IMR-90 (cell line): Measurements from ENCODE around the gene TRPC4AP. TPM values are rescaled to one million over a fixed set of nuclear protein-coding genes. Genes with fewer than 3 reads are reported as not detected.
A peak's percentile ranks its signal among the peaks of the same experiment; 100 is the strongest.

ENCODE experiments used
- ATAC-seq: fragments of 200-7000 bp; cut with Tn5 transposase; 2 replicates; pipeline ENCODE4 v1.9.1; 2020; ENCODE audit warnings: low read depth, mild to moderate bottlenecking, moderate library complexity
- BruUV-seq: library from RNA; stranded (reverse); fragments of 400-500 nt; replicated peaks from 2 replicates; lab custom pipeline; 2021; lab: Mats Ljungman, UMichigan
- CTCF ChIA-PET: fragments of 300-600 bp; formaldehyde crosslinking; extraction: SDS; loops from one replicate; lab custom pipeline; 2021; ENCODE audit warnings: antibody characterized with exemption; lab: Yijun Ruan, JAX
- POLR2A ChIA-PET: fragments of 300-600 bp; sonication (Branson Sonifier 250); formaldehyde crosslinking; loops from one replicate; lab custom pipeline; 2022; ENCODE audit warnings: antibody characterized with exemption; ENCODE audit not compliant: unreplicated experiment; lab: Charles Lee
- DNase-seq: peaks from one replicate; pipeline ENCODE4 v3.0.0; 2013
- H2AFZ ChIP-seq: replicated peaks from 2 replicates; pipeline ENCODE3; 2013; ENCODE audit warnings: low read length, mild to moderate bottlenecking; ENCODE audit not compliant: poor library complexity
- H2AK5ac ChIP-seq: 2 replicates; pipeline ENCODE4 v1.6.1; 2013; ENCODE audit warnings: low read depth, low read length, inconsistent platforms
- H2AK9ac ChIP-seq: replicated peaks from 2 replicates; pipeline ENCODE3; 2013; ENCODE audit warnings: mild to moderate bottlenecking, low read depth, low read length, moderate library complexity; ENCODE audit not compliant: poor library complexity
- H2BK120ac ChIP-seq: 2 replicates; pipeline ENCODE4 v1.6.1; 2013; ENCODE audit warnings: low read depth, low read length, inconsistent platforms
- H2BK15ac ChIP-seq: 3 replicates; pipeline ENCODE4 v1.6.1; 2013; ENCODE audit warnings: low read depth, low read length, inconsistent platforms
- H2BK20ac ChIP-seq: 2 replicates; pipeline ENCODE4 v1.6.1; 2013; ENCODE audit warnings: low read depth, mild to moderate bottlenecking, inconsistent platforms, low read length, moderate library complexity
- H2BK5ac ChIP-seq: 2 replicates; pipeline ENCODE4 v1.6.1; 2013; ENCODE audit warnings: mild to moderate bottlenecking, low read depth, low read length, inconsistent platforms; ENCODE audit not compliant: poor library complexity, severe bottlenecking
- H3K14ac ChIP-seq: replicated peaks from 2 replicates; pipeline ENCODE4 v1.6.1; 2013; ENCODE audit warnings: low read depth, low read length, inconsistent platforms
- H3K18ac ChIP-seq: 2 replicates; pipeline ENCODE4 v1.6.1; 2013; ENCODE audit warnings: low read depth, low read length, control low read depth
- H3K23ac ChIP-seq: 2 replicates; pipeline ENCODE4 v1.6.1; 2013; ENCODE audit warnings: low read depth, low read length, inconsistent platforms
- H3K27ac ChIP-seq: 2 replicates; pipeline ENCODE4 v1.5.1; 2013; ENCODE audit warnings: mild to moderate bottlenecking, control low read depth, low read length; ENCODE audit not compliant: insufficient read depth
- H3K27me3 ChIP-seq: 2 replicates; pipeline ENCODE4 v1.6.1; 2013; ENCODE audit warnings: low read length; ENCODE audit not compliant: control insufficient read depth, insufficient read depth
- H3K36me3 ChIP-seq: 2 replicates; pipeline ENCODE4 v1.6.1; 2013; ENCODE audit warnings: low read length, mixed read lengths; ENCODE audit not compliant: control insufficient read depth, insufficient read depth
- H3K4ac ChIP-seq: 2 replicates; pipeline ENCODE4 v1.6.1; 2013; ENCODE audit warnings: low read depth, low read length, inconsistent platforms
- H3K4me1 ChIP-seq: 2 replicates; pipeline ENCODE4 v1.6.1; 2013; ENCODE audit warnings: low read length, mixed read lengths; ENCODE audit not compliant: control insufficient read depth, insufficient read depth
- H3K4me2 ChIP-seq: 2 replicates; pipeline ENCODE4 v1.6.1; 2013; ENCODE audit warnings: low read depth, mild to moderate bottlenecking, control low read depth, low read length, moderate library complexity
- H3K4me3 ChIP-seq: 2 replicates; pipeline ENCODE4 v1.5.1; 2013; ENCODE audit warnings: low read depth, mild to moderate bottlenecking, control low read depth, low read length, moderate library complexity; ENCODE audit not compliant: insufficient read depth
- H3K56ac ChIP-seq: 2 replicates; pipeline ENCODE4 v1.6.1; 2013; ENCODE audit warnings: low read length, inconsistent platforms; ENCODE audit not compliant: insufficient read depth; ENCODE audit errors: extremely low read depth
- H3K79me1 ChIP-seq, 2 experiments: 2 replicates each; pipeline ENCODE4 v1.6.1; 2013; ENCODE audit warnings: low read length in 2 of 2, inconsistent platforms in 1 of 2, low read depth in 1 of 2
- H3K9ac ChIP-seq: 2 replicates; pipeline ENCODE4 v1.6.1; 2013; ENCODE audit warnings: low read depth, low read length, control low read depth
- H3K9me1 ChIP-seq: 2 replicates; pipeline ENCODE4 v1.6.1; 2013; ENCODE audit warnings: low read length, inconsistent platforms; ENCODE audit not compliant: insufficient read depth
- H3K9me3 ChIP-seq: 2 replicates; pipeline ENCODE4 v1.6.1; 2013; ENCODE audit warnings: low read length; ENCODE audit not compliant: control insufficient read depth, insufficient read depth
- H4K20me1 ChIP-seq: 2 replicates; pipeline ENCODE4 v1.6.1; 2013; ENCODE audit warnings: low read length, inconsistent platforms; ENCODE audit not compliant: insufficient read depth
- H4K5ac ChIP-seq: 2 replicates; pipeline ENCODE4 v1.6.1; 2013; ENCODE audit warnings: mild to moderate bottlenecking, low read depth, low read length, control low read depth
- H4K8ac ChIP-seq, 2 experiments: 2 replicates each; pipeline ENCODE4 v1.6.1; 2013; ENCODE audit warnings: low read depth in 2 of 2, low read length in 2 of 2, control low read depth in 1 of 2, inconsistent platforms in 1 of 2
- H4K91ac ChIP-seq: 2 replicates; pipeline ENCODE4 v1.6.1; 2013; ENCODE audit warnings: low read depth, low read length, inconsistent platforms; ENCODE audit not compliant: insufficient read depth
- BHLHE40 ChIP-seq: fragments of 150-350 bp; IDR thresholded peaks from 2 replicates; pipeline ENCODE4 v1.6.1; 2016; ENCODE audit warnings: mild to moderate bottlenecking, low read depth, low read length
- CEBPB ChIP-seq: IDR thresholded peaks from 2 replicates; pipeline ENCODE4 v1.6.1; 2012; ENCODE audit warnings: low read depth, low read length, improper control_type of control experiment
- CHD1 ChIP-seq: IDR thresholded peaks from 2 replicates; pipeline ENCODE4 v1.6.1; 2012; ENCODE audit warnings: low read depth, low read length, improper control_type of control experiment
- CTCF ChIP-seq: conservative IDR thresholded peaks from 2 replicates; pipeline ENCODE4 v1.5.1; 2012; ENCODE audit warnings: mild to moderate bottlenecking, low read depth, low read length, improper control_type of control experiment
- ELK1 ChIP-seq: fragments of 150-350 bp; IDR thresholded peaks from 2 replicates; pipeline ENCODE4 v1.6.1; 2016; ENCODE audit warnings: low read depth, mild to moderate bottlenecking, low read length, moderate library complexity, borderline replicate concordance
- FOS ChIP-seq: fragments of 150-350 bp; IDR thresholded peaks from 2 replicates; pipeline ENCODE4 v1.6.1; 2016; ENCODE audit warnings: low read depth, low read length
- MAFK ChIP-seq: IDR thresholded peaks from 2 replicates; pipeline ENCODE4 v1.6.1; 2012; ENCODE audit warnings: low read depth, low read length, improper control_type of control experiment
- MAZ ChIP-seq: IDR thresholded peaks from 2 replicates; pipeline ENCODE4 v1.6.1; 2012; ENCODE audit warnings: low read depth, mild to moderate bottlenecking, low read length, improper control_type of control experiment, moderate library complexity, borderline replicate concordance
- MXI1 ChIP-seq: IDR thresholded peaks from 2 replicates; pipeline ENCODE4 v1.6.1; 2012; ENCODE audit warnings: low read depth, mild to moderate bottlenecking, low read length, moderate library complexity, borderline replicate concordance
- NFE2L2 ChIP-seq: fragments of 150-350 bp; IDR thresholded peaks from 2 replicates; pipeline ENCODE4 v1.6.1; 2016; ENCODE audit warnings: low read depth, mild to moderate bottlenecking, low read length
- POLR2A ChIP-seq: IDR thresholded peaks from 2 replicates; pipeline ENCODE4 v1.6.1; 2012; ENCODE audit warnings: mild to moderate bottlenecking, low read depth, low read length
- RAD21 ChIP-seq: IDR thresholded peaks from 2 replicates; pipeline ENCODE4 v1.6.1; 2012; ENCODE audit warnings: low read length, improper control_type of control experiment
- RCOR1 ChIP-seq: IDR thresholded peaks from 2 replicates; pipeline ENCODE4 v1.6.1; 2012; ENCODE audit warnings: mild to moderate bottlenecking, low read length, improper control_type of control experiment; ENCODE audit not compliant: insufficient replicate concordance
- RFX5 ChIP-seq: IDR thresholded peaks from 2 replicates; pipeline ENCODE4 v1.8.0; 2012; ENCODE audit warnings: low read depth, mild to moderate bottlenecking, low read length, moderate library complexity
- SMC3 ChIP-seq: fragments of 150-350 bp; IDR thresholded peaks from 2 replicates; pipeline ENCODE4 v1.6.1; 2016; ENCODE audit warnings: low read depth, mild to moderate bottlenecking, antibody characterized with exemption, low read length, moderate library complexity
- USF2 ChIP-seq: fragments of 150-350 bp; IDR thresholded peaks from 2 replicates; pipeline ENCODE4 v1.6.1; 2017; ENCODE audit warnings: mild to moderate bottlenecking, antibody characterized with exemption, low read length, low read depth
- WGBS, 2 experiments: methylation state at CpG; one replicate each; pipeline versions ENCODE4 v1.1.5 to v1.1.7; 2013; ENCODE audit warnings: missing lambda C conversion rate in 2 of 2; ENCODE audit not compliant: insufficient read length in 1 of 2; ENCODE audit errors: extremely low coverage in 2 of 2; 5-methylcytosine and 5-hydroxymethylcytosine counted together
- dilution Hi-C: fragments of 300-500 bp; cut with HindIII; formaldehyde crosslinking; loops from one replicate; pipeline ENCODE4 v1.14.3; 2018; ENCODE audit warnings: low sequenced_read_pairs; ENCODE audit not compliant: unreplicated experiment
- in situ Hi-C: fragments of 300-500 bp; cut with MboI; formaldehyde crosslinking; loops from 3 replicates; pipeline ENCODE4 v1.14.3; 2019; ENCODE audit warnings: low sequenced_read_pairs, inconsistent platforms, mixed read lengths
- intact Hi-C: fragments of 100-400 bp; cut with micrococcal nuclease; formaldehyde crosslinking; loops from 2 replicates; pipeline ENCODE4 v1.10.0; 2022
- polyA plus RNA-seq, 3 experiments: library from polyadenylated mRNA; depleted of rRNA; stranded (reverse); fragments of >200 nt; gene quantifications; 2 replicates each; pipeline ENCODE4 v1.2.3, GENCODE V29; 2012; ENCODE audit warnings: low replicate concordance in 1 of 3
- total RNA-seq: library from RNA; depleted of rRNA; stranded (reverse); fragments of >200 nt; gene quantifications from 2 replicates; pipeline ENCODE4 v1.2.3, GENCODE V29; 2012

Gene TRPC4AP
- total and polyA plus RNA-seq, 2 of the 4 experiments (the other 2 are of a cell fraction), result 41.0 to 81.0 TPM

DNA sequence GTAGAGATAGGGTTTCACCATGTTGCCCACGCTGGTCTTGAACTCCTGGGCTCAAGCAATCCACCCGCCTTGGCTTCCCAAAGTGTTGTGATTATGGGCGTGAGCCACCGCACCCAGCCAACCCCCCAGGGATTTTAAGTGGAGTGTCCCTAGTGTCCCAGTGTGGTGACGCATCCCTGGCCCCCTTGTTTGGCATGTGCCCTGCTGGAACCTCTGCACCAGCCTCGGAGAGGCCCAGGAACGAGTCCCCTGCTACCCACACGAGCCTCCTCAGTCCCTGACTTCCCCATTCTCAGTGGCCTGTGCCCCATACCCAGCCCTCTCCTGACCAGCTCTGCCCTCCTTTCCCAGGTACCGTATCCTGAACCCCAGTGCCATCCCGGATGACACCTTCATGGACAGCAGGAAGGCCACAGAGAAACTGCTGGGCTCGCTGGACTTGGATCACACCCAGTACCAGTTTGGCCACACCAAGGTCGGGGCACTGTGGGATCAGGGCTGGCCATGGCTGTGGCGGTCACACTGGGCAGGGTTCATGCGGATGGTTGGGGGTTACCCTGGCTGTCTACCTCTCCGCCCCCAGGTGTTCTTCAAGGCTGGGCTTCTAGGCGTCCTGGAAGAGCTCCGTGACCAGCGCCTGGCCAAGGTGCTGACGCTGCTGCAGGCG, 99.7 kb downstream of the TRPC4AP start:
- ATAC-seq (no peak), DNase-seq (no peak)
- no peak overlapping the region for H3K23ac ChIP-seq
- intact Hi-C loops, result no loop called here
- no peak overlapping the region for H3K56ac ChIP-seq
- no peak overlapping the region for H3K27ac ChIP-seq
- H3K36me3 ChIP-seq, result peaks cover 40% of the 10 kb centered on the region; the same call in 1 of the 2 replicates
- no peak overlapping the region for H3K4me2 ChIP-seq
- dilution Hi-C loops, result no loop called here
- no peak overlapping the region for H2AK5ac ChIP-seq
- no peaks in the 10 kb centered on the region for H3K4me1 ChIP-seq
- H3K4me3 ChIP-seq, result no peak overlapping the region
- no peak overlapping the region for H4K91ac ChIP-seq
- no peak overlapping the region for H2BK20ac ChIP-seq
- H3K9me3 ChIP-seq, result no peaks in the 10 kb centered on the region
- no peak overlapping the region for H2BK5ac ChIP-seq
- peaks cover 19% of the 10 kb centered on the region for H4K20me1 ChIP-seq
- H2BK120ac ChIP-seq, result no peak overlapping the region
- H3K9ac ChIP-seq, result no peak overlapping the region
- WGBS, 2 experiments, result 95% methylated on average over 6 of the region's 20 CpGs; no CpG with 5 or more reads in 1 of the 2 experiments
- no peak overlapping the region for H4K5ac ChIP-seq
- POLR2A ChIA-PET, result no interaction called here
- no peak for TF ChIP-seq CEBPB
- TF ChIP-seq MXI1, result no peak
- TF ChIP-seq FOS, result no peak
- no peak for TF ChIP-seq CTCF
- TF ChIP-seq RFX5, result no peak
- TF ChIP-seq MAFK, result no peak
- TF ChIP-seq POLR2A, result no peak
- TF ChIP-seq USF2, result no peak
- TF ChIP-seq BHLHE40, result no peak
- no peak for TF ChIP-seq ELK1
- no peak for TF ChIP-seq RCOR1
- no peak for TF ChIP-seq SMC3
- TF ChIP-seq NFE2L2, result no peak
- TF ChIP-seq MAZ, result no peak
- TF ChIP-seq RAD21, result no peak
- TF ChIP-seq CHD1, result no peak
- in situ Hi-C loops, result no loop called here
- H4K8ac ChIP-seq, result no peak overlapping the region
- H3K4ac ChIP-seq, result no peak overlapping the region
- H3K9me1 ChIP-seq, result peaks cover 8% of the 10 kb centered on the region
- no TSS peak for BruUV-seq
- no peaks in the 10 kb centered on the region for H3K27me3 ChIP-seq
- no peak overlapping the region for H2AK9ac ChIP-seq
- H3K79me1 ChIP-seq, result peaks cover 0 to 4% of the 10 kb centered on the region in 2 experiments; a peak in 3 of 4 replicates
- H2AFZ ChIP-seq, result peak overlapping the region; percentile 56
- no peak overlapping the region for H2BK15ac ChIP-seq
- no peak overlapping the region for H3K14ac ChIP-seq
- CTCF ChIA-PET, result no interaction called here
- no peak overlapping the region for H3K18ac ChIP-seq
